ENCODE measurements around the gene SMLR1. TPM values are rescaled to one million over a fixed set of nuclear protein-coding genes. Genes with fewer than 3 reads are reported as not detected.
A peak's percentile ranks its signal among the peaks of the same experiment; 100 is the strongest.

SMLR1 gene
- total RNA-seq, 1 experiment from 2014 or later: not detected

- no TSS peak for BruUV-seq (replicated peaks)
- intact Hi-C loops (cut with micrococcal nuclease; ENCODE audit: unreplicated experiment): loop anchor here (10.0 kb wide), 1 partner anchor 812 kb away; no protein-coding TSS in a partner anchor
- H3K27ac ChIP-seq (ENCODE audit: low read depth, low read length, poor library complexity, severe bottlenecking): no peak overlapping the region
- ChIA-PET POLR2A (ENCODE audit: low non-redundant PET) (no interaction called here), CTCF (no interaction called here)
- no peak for TF ChIP-seq EZH2 (IDR thresholded peaks at IDR 0.05; ENCODE audit: borderline replicate concordance, low read depth, low read length, poor library complexity, severe bottlenecking)
- no peak for TF ChIP-seq CTCF (conservative IDR thresholded peaks at IDR 0.05; ENCODE audit: low read depth, low read length)
- H3K4me1 ChIP-seq (ENCODE audit: insufficient read depth, low read length, poor library complexity, severe bottlenecking): peaks cover 3% of the 10 kb centered on the region
- no peaks in the 10 kb centered on the region for H3K36me3 ChIP-seq (ENCODE audit: insufficient read depth, low read length, poor library complexity, severe bottlenecking)
- H3K4me3 ChIP-seq (ENCODE audit: low read depth, low read length, poor library complexity, severe bottlenecking): no peak overlapping the region
- DNase-seq (ENCODE audit: low spot score): no peak
- no peaks in the 10 kb centered on the region for H3K27me3 ChIP-seq (replicated peaks; ENCODE audit: insufficient read depth, low read depth, low read length, poor library complexity)
- H3K9me3 ChIP-seq (ENCODE audit: low read depth, low read length, poor library complexity, severe bottlenecking): no peaks in the 10 kb centered on the region
Measured at GRCh38 chr6:130847001-130847910, 20.1 kb downstream of the SMLR1 start.

- no peaks in the 10 kb centered on the region for H3K9me3 ChIP-seq (ENCODE audit: low read depth, low read length, poor library complexity, severe bottlenecking)
- intact Hi-C loops (cut with micrococcal nuclease; ENCODE audit: unreplicated experiment): loop anchor here (10.0 kb wide), 1 partner anchor 814 kb away; no protein-coding TSS in a partner anchor
- DNase-seq (ENCODE audit: low spot score): peak; percentile 27
- CTCF ChIA-PET: no interaction called here
- no peaks in the 10 kb centered on the region for H3K27me3 ChIP-seq (replicated peaks; ENCODE audit: insufficient read depth, low read depth, low read length, poor library complexity)
- TF ChIP-seq EZH2 (IDR thresholded peaks at IDR 0.05; ENCODE audit: borderline replicate concordance, low read depth, low read length, poor library complexity, severe bottlenecking) (no peak), CTCF (conservative IDR thresholded peaks at IDR 0.05; ENCODE audit: low read depth, low read length) (no peak)
- no peak overlapping the region for H3K4me3 ChIP-seq (ENCODE audit: low read depth, low read length, poor library complexity, severe bottlenecking)
- no TSS peak for BruUV-seq (replicated peaks)
- no peak overlapping the region for H3K27ac ChIP-seq (ENCODE audit: low read depth, low read length, poor library complexity, severe bottlenecking)
- peaks cover 3% of the 10 kb centered on the region for H3K4me1 ChIP-seq (ENCODE audit: insufficient read depth, low read length, poor library complexity, severe bottlenecking)
- POLR2A ChIA-PET (ENCODE audit: low non-redundant PET): no interaction called here
- no peaks in the 10 kb centered on the region for H3K36me3 ChIP-seq (ENCODE audit: insufficient read depth, low read length, poor library complexity, severe bottlenecking)
Measured at GRCh38 chr6:130848945-130849344, 21.7 kb downstream of the SMLR1 start.

DNA sequence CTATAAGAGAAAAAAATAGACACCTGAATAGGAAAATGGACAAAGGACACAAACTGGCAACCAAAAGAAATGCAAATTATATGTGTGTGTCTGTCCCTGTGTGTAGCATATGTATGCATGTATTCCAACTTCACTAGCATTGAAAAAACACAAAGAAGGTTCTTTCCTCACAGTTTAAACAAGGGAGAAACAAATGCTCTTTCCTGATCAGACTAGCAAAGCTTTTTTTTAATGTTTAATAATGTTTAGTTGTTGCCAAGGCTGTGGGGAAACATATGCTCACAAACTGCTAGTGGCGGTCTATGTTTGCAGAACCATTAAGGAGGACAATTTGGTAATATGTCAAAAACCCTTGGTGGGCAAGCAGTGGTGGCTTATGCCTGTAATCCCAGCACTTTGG is 22.4 kb downstream of the SMLR1 start:
- ChIA-PET POLR2A (ENCODE audit: low non-redundant PET) (no interaction called here), CTCF (no interaction called here)
- no peak overlapping the region for H3K4me3 ChIP-seq (ENCODE audit: low read depth, low read length, poor library complexity, severe bottlenecking)
- no peak overlapping the region for H3K27ac ChIP-seq (ENCODE audit: low read depth, low read length, poor library complexity, severe bottlenecking)
- H3K4me1 ChIP-seq (ENCODE audit: insufficient read depth, low read length, poor library complexity, severe bottlenecking): peaks cover 3% of the 10 kb centered on the region
- H3K27me3 ChIP-seq (replicated peaks; ENCODE audit: insufficient read depth, low read depth, low read length, poor library complexity): no peaks in the 10 kb centered on the region
- H3K36me3 ChIP-seq (ENCODE audit: insufficient read depth, low read length, poor library complexity, severe bottlenecking): no peaks in the 10 kb centered on the region
- no peak for DNase-seq (ENCODE audit: low spot score)
- intact Hi-C loops (cut with micrococcal nuclease; ENCODE audit: unreplicated experiment): loop anchor here (10.0 kb wide), 1 partner anchor 815 kb away; no protein-coding TSS in a partner anchor
- BruUV-seq (replicated peaks): no TSS peak
- no peak for TF ChIP-seq EZH2 (IDR thresholded peaks at IDR 0.05; ENCODE audit: borderline replicate concordance, low read depth, low read length, poor library complexity, severe bottlenecking)
- H3K9me3 ChIP-seq (ENCODE audit: low read depth, low read length, poor library complexity, severe bottlenecking): no peaks in the 10 kb centered on the region
